ENCODE data around the gene MATN1. TPM values are rescaled to one million over a fixed set of nuclear protein-coding genes. Genes with fewer than 3 reads are reported as not detected.
A peak's percentile ranks its signal among the peaks of the same experiment; 100 is the strongest.

MATN1 gene
- total RNA-seq, 6 donors from 2014 or later, result 0.15 TPM; not detected in 5

DNA sequence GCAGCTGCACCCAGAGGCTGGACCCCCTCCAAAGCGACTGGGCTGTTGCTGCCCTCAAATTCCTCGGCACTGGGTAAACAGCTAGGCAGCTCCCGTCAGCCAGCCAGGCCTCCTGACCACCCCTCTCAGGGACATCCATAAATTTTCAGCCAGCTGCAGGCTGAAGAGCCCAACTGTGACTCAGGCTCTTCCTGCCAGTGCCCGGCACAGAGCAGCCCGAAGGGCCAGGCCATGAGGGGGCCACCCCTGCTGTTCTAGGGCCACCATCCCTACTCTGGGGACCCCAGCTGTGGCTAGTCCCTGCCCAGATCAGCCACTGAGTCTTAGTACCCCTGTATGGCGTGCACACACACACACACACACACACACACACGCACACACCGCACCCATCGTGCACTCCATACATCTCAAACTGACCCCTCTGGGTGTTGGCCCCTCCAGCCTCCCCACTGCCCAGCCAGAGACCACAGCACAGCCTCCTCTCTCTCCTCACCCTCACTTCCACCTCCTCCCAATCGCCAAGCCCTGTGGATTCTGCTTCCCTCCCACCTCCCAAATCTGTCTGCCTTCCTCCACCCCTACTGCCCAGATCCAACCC, 40.4 kb upstream of the MATN1 start:
- 66 to 84% methylated on average over 8 to 10 of the region's 10 CpGs for WGBS, 2 donors

DNA sequence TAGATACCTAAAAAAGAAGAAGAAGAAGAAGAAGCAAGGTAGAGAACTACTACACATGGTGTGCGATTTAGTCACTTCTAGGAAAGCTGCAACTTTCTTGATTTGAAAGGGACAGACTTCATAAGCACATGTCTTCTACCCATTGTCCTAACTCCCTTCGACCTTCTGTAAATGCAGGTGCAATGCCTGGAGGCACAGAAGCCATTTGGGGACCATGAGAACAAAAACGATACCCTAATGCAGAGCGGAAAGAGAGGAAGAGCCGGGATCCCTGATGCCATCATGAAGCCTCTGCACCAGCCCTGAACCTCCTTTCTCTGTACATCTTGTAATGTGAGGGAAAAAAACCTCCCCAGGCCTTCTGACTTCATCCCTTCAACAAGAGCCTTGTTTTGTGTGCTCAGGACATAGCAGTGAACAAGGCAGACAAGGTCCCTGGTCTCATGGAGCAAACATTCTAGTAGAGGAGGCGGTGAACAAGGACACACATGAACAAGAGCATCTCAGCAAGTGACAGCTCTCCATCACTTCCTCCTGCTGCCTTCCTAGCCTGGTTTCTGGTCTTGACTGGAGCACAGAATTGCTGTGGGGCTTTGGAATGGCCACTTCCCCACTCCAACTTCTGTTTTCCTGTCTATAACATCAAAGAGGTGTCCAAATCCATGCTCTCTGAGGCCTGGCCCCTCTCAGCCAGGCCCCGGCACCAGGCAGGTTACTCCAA, 39.7 kb upstream of the MATN1 start:
- DNase-seq, result no peak
- no peaks in the 10 kb centered on the region for H3K9me3 ChIP-seq
- 73 to 90% methylated on average over 7 of the region's 7 CpGs for WGBS, 2 donors
- no peak for TF ChIP-seq EP300 (IDR thresholded peaks at IDR 0.05)
- TF ChIP-seq, protein P1, sequence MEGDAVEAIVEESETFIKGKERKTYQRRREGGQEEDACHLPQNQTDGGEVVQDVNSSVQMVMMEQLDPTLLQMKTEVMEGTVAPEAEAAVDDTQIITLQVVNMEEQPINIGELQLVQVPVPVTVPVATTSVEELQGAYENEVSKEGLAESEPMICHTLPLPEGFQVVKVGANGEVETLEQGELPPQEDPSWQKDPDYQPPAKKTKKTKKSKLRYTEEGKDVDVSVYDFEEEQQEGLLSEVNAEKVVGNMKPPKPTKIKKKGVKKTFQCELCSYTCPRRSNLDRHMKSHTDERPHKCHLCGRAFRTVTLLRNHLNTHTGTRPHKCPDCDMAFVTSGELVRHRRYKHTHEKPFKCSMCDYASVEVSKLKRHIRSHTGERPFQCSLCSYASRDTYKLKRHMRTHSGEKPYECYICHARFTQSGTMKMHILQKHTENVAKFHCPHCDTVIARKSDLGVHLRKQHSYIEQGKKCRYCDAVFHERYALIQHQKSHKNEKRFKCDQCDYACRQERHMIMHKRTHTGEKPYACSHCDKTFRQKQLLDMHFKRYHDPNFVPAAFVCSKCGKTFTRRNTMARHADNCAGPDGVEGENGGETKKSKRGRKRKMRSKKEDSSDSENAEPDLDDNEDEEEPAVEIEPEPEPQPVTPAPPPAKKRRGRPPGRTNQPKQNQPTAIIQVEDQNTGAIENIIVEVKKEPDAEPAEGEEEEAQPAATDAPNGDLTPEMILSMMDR (IDR thresholded peaks at IDR 0.05), result no peak
- no peak for TF ChIP-seq POLR2AphosphoS5 (IDR thresholded peaks at IDR 0.05)
- no peak for TF ChIP-seq POLR2A (IDR thresholded peaks at IDR 0.05)
- ATAC-seq (ENCODE audit: low FRiP score in 2 of 2), result no peak
- no peak overlapping the region for H3K4me3 ChIP-seq
- H3K36me3 ChIP-seq, result no peaks in the 10 kb centered on the region
- no peak overlapping the region for H3K27ac ChIP-seq
- H3K27me3 ChIP-seq, result no peaks in the 10 kb centered on the region
- H3K4me1 ChIP-seq, result peaks cover 3 to 18% (median 13%) of the 10 kb centered on the region in 4 donors

More for the DNA sequence above, 40.4 kb upstream of the MATN1 start:
- Histone ChIP-seq H3K4me3 (no peak overlapping the region), H3K9me3 (no peaks in the 10 kb centered on the region), H3K4me1 (peaks cover 0 to 12% (median 7%) of the 10 kb centered on the region in 4 donors), H3K27ac (no peak overlapping the region), H3K36me3 (no peaks in the 10 kb centered on the region), H3K27me3 (no peaks in the 10 kb centered on the region)
- peak in 1 of 2 donors; percentile 33 for DNase-seq
- TF ChIP-seq, protein P1 (IDR thresholded peaks at IDR 0.05), result no peak
- TF ChIP-seq POLR2A (IDR thresholded peaks at IDR 0.05), result no peak
- TF ChIP-seq POLR2AphosphoS5 (IDR thresholded peaks at IDR 0.05), result no peak
- TF ChIP-seq EP300 (IDR thresholded peaks at IDR 0.05), result no peak
- ATAC-seq (ENCODE audit: low FRiP score in 2 of 2), result peak in 1 of 2 donors; percentile 25

DNA sequence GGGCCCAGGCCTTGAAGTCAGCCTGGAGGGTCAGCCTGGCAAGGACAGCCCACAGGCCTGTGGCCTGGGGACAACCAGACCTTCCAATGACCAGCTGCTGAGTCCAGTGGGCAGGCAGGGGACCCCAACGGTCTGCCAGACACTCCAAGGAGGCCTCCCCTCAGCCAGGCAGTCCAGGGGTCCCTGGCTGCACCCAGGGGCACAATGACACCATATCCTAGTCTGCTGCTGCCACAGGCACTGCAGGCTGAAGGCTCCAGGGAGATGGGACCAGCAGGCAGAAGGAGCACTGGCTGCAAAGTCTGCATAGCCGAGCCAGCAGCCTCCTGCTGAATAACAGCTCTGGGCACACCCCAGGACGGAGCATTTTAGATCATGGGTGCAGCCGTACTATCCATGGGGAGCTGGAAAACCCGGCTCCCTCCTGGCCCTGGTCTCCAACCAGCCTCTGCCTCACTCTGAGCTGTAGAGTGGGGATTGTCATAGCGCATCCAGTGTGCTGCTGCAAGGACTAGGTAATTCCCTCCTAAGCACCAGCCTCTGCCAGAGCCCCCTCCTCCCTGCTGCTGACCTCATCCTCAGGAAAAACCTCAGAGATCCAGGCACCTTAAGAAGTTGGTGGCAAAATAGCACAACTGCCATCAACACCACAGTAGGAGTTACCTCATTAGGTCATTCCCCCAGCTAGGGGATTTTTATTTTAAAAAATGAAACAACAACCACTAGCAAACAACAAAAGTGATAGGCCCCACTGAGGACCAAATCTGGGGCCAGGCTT, 39.0 kb upstream of the MATN1 start:
- no peak overlapping the region for H3K27ac ChIP-seq
- H3K4me3 ChIP-seq, result no peak overlapping the region
- H3K9me3 ChIP-seq, result no peaks in the 10 kb centered on the region
- no peaks in the 10 kb centered on the region for H3K36me3 ChIP-seq
- ATAC-seq (ENCODE audit: low FRiP score in 2 of 2) (no peak), DNase-seq (no peak)
- H3K4me1 ChIP-seq, result peaks cover 5 to 26% (median 17%) of the 10 kb centered on the region in 4 donors
- 90% methylated on average over 5 of the region's 6 CpGs; no CpG with 5 or more reads in 1 of the 2 donors for WGBS, 2 donors
- H3K27me3 ChIP-seq, result no peaks in the 10 kb centered on the region
- no peak for TF ChIP-seq POLR2A (IDR thresholded peaks at IDR 0.05)
- TF ChIP-seq, protein P1 (IDR thresholded peaks at IDR 0.05), result no peak
- TF ChIP-seq EP300 (IDR thresholded peaks at IDR 0.05), result no peak
- no peak for TF ChIP-seq POLR2AphosphoS5 (IDR thresholded peaks at IDR 0.05)

DNA sequence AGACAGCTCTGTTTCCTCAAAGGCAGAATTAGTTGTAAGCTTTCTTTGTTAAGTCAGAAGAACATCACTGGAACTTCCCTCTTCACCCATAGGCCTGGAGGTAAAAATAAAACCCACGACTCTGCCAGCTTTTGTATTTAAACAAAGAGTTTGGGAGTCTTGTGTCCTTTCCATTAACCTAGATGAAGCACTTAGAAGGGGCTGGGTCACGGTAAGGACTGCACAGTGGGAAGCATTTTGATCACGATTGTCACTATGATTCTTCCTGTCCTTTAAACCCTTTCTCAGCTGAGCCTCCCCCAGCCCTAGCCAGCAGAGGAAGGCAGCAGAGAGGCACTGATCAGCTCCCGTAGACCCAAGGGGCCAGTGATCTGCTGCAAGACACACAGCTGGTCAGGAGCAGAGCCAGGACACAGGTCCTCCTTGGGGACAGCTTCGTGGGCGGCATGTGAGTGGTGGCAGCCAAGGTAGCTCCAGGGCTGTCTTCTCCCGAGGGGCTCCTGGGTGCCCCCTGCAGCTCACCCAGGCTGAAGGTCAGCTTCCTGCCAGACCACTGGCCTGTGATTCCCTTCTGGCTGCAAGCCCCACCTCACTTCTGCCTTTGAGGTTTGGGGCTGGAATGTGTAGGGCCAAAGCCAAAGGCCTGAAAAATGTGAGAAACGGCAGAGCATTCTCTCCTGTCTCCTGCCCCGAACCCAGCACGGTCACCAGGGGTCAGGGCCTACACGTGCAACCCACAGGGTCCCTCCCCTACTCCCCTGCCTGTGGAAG, 38.2 kb upstream of the MATN1 start:
- Histone ChIP-seq H3K9me3 (no peaks in the 10 kb centered on the region), H3K27ac (peak overlapping the region in 1 of 4 donors; percentile 35), H3K36me3 (no peaks in the 10 kb centered on the region), H3K4me1 (peaks cover 5 to 30% (median 17%) of the 10 kb centered on the region in 4 donors), H3K27me3 (no peaks in the 10 kb centered on the region), H3K4me3 (no peak overlapping the region)
- TF ChIP-seq EP300 (IDR thresholded peaks at IDR 0.05) (no peak), POLR2AphosphoS5 (IDR thresholded peaks at IDR 0.05) (no peak), POLR2A (IDR thresholded peaks at IDR 0.05) (no peak)
- TF ChIP-seq, protein P1 (IDR thresholded peaks at IDR 0.05), result no peak
- WGBS, 2 donors, result 63 to 72% methylated on average over 3 to 11 of the region's 11 CpGs
- ATAC-seq (ENCODE audit: low FRiP score in 2 of 2), result no peak
- DNase-seq, result no peak

Measured in upper lobe of left lung (tissue), 6 donors.